H1 (cell line): Measurements from ENCODE around the gene NIFK. TPM values are rescaled to one million over a fixed set of nuclear protein-coding genes. Genes with fewer than 3 reads are reported as not detected.

Source experiments
- CTCF ChIA-PET: fragments of 300-600 bp; sonication (Branson Sonifier 250); formaldehyde crosslinking; loops from one replicate; lab custom pipeline; 2021; ENCODE audit not compliant: partially characterized antibody; lab: Charles Lee
- POLR2A ChIA-PET: fragments of 300-600 bp; sonication (Branson Sonifier 250); formaldehyde crosslinking; loops from one replicate; lab custom pipeline; 2021; ENCODE audit warnings: inconsistent platforms; ENCODE audit not compliant: partially characterized antibody; lab: Charles Lee
- DNase-seq, 2 experiments: peaks; one replicate each; pipeline versions ENCODE4 v3.0.0 to v3.0.0-alpha.2; 2010 to 2022; ENCODE audit warnings: low spot score in 2 of 2, low read depth in 1 of 2, mixed read lengths in 1 of 2
- FAIRE-seq: peaks from 2 replicates; lab custom pipeline; 2011; peaks lifted over from hg19 to GRCh38; lab: Jason Lieb, UNC
- H2AFZ ChIP-seq: 2 replicates; pipeline ENCODE4 v1.8.1; 2012; ENCODE audit warnings: low read length, inconsistent platforms
- H2AK5ac ChIP-seq: 2 replicates; pipeline ENCODE4 v1.6.1; 2013; ENCODE audit warnings: low read depth, low read length
- H2BK120ac ChIP-seq: replicated peaks from 2 replicates; pipeline ENCODE3; 2013; ENCODE audit warnings: low read depth, low read length, inconsistent platforms
- H2BK12ac ChIP-seq: 2 replicates; pipeline ENCODE4 v1.6.1; 2013; ENCODE audit warnings: low read depth, low read length
- H2BK15ac ChIP-seq: 2 replicates; pipeline ENCODE4 v1.6.1; 2013; ENCODE audit warnings: low read length
- H2BK20ac ChIP-seq: 2 replicates; pipeline ENCODE4 v1.6.1; 2013; ENCODE audit warnings: low read length
- H2BK5ac ChIP-seq: 2 replicates; pipeline ENCODE4 v1.6.1; 2013; ENCODE audit warnings: low read depth, low read length
- H3K14ac ChIP-seq: 2 replicates; pipeline ENCODE4 v1.6.1; 2013; ENCODE audit warnings: inconsistent platforms; ENCODE audit not compliant: insufficient read length
- H3K18ac ChIP-seq: 2 replicates; pipeline ENCODE4 v1.6.1; 2013; ENCODE audit warnings: low read length; ENCODE audit errors: extremely low read depth
- H3K23ac ChIP-seq: 2 replicates; pipeline ENCODE4 v1.6.1; 2013; ENCODE audit warnings: inconsistent platforms; ENCODE audit not compliant: insufficient read length
- H3K23me2 ChIP-seq: 2 replicates; pipeline ENCODE4 v1.6.1; 2013; ENCODE audit warnings: low read depth, low read length
- H3K27ac ChIP-seq: 2 replicates; pipeline ENCODE4 v1.6.1; 2011; ENCODE audit warnings: low read depth, low read length, inconsistent platforms
- H3K27me3 ChIP-seq, 4 experiments: replicated peaks in 1 of 4; 1 replicate in 1 of 4; 2 replicates in 3 of 4; pipeline versions ENCODE4 v1.6.1 to v1.8.1; 2011 to 2013; ENCODE audit warnings: low read length in 3 of 4, mild to moderate bottlenecking in 3 of 4, inconsistent platforms in 2 of 4, mixed read lengths in 2 of 4, moderate library complexity in 1 of 4; ENCODE audit not compliant: control insufficient read depth in 3 of 4, insufficient read depth in 3 of 4; ENCODE audit errors: extremely low read depth in 1 of 4
- H3K36me3 ChIP-seq, 4 experiments: 2 replicates each; pipeline versions ENCODE4 v1.6.1 to v1.8.1; 2011 to 2013; ENCODE audit warnings: mild to moderate bottlenecking in 4 of 4, low read length in 3 of 4, moderate library complexity in 2 of 4, control low read depth in 1 of 4, inconsistent platforms in 1 of 4; ENCODE audit not compliant: insufficient read depth in 4 of 4, control insufficient read depth in 2 of 4
- H3K4ac ChIP-seq: replicated peaks from 2 replicates; pipeline ENCODE3; 2013; ENCODE audit warnings: low read length, low read depth, mixed read lengths, inconsistent platforms; ENCODE audit not compliant: insufficient read length
- H3K4me1 ChIP-seq, 4 experiments: replicated peaks in 1 of 4; 1 replicate in 1 of 4; 2 replicates in 3 of 4; pipeline versions ENCODE4 v1.6.1 to v1.8.1; 2011 to 2013; ENCODE audit warnings: low read length in 3 of 4, inconsistent platforms in 2 of 4, mixed read lengths in 1 of 4; ENCODE audit not compliant: insufficient read depth in 4 of 4, control insufficient read depth in 3 of 4
- H3K4me2 ChIP-seq, 2 experiments: 2 replicates each; pipeline versions ENCODE4 v1.6.1 to v1.8.1; 2011 to 2013; ENCODE audit warnings: low read depth in 2 of 2, low read length in 2 of 2, control low read depth in 1 of 2, inconsistent platforms in 1 of 2, mild to moderate bottlenecking in 1 of 2; ENCODE audit not compliant: insufficient read depth in 1 of 2
- H3K4me3 ChIP-seq, 4 experiments: fragments of 200-600, 300-600 bp in 1 of 4; sonication (generic), shearing (Covaris generic), sonication (Bioruptor Twin) in 1 of 4; 2 replicates each; pipeline versions ENCODE4 v1.5.1 to v1.8.1; 2011 to 2016; ENCODE audit warnings: low read length in 4 of 4, low read depth in 3 of 4, control low read depth in 2 of 4, inconsistent platforms in 2 of 4, mild to moderate bottlenecking in 2 of 4, mixed read lengths in 1 of 4, moderate library complexity in 1 of 4; ENCODE audit not compliant: insufficient read depth in 2 of 4; ENCODE audit errors: extremely low read depth in 1 of 4
- H3K56ac ChIP-seq: replicated peaks from 2 replicates; pipeline ENCODE3; 2013; ENCODE audit warnings: low read depth, mild to moderate bottlenecking, mixed read lengths, low read length, inconsistent platforms; ENCODE audit not compliant: insufficient read length
- H3K79me1 ChIP-seq: 2 replicates; pipeline ENCODE4 v1.6.1; 2013; ENCODE audit warnings: low read depth, low read length, control low read depth
- H3K79me2 ChIP-seq, 2 experiments: 2 replicates each; pipeline versions ENCODE4 v1.6.1 to v1.8.1; 2012 to 2013; ENCODE audit warnings: low read length in 2 of 2, mild to moderate bottlenecking in 2 of 2, inconsistent platforms in 1 of 2; ENCODE audit not compliant: insufficient read depth in 2 of 2, control insufficient read depth in 1 of 2
- H3K9ac ChIP-seq, 4 experiments: replicated peaks in 1 of 4; 1 replicate in 1 of 4; 2 replicates in 3 of 4; pipeline versions ENCODE4 v1.6.1 to v1.8.1; 2011 to 2013; ENCODE audit warnings: low read depth in 3 of 4, low read length in 3 of 4, control low read depth in 2 of 4, mild to moderate bottlenecking in 2 of 4, moderate library complexity in 2 of 4, inconsistent platforms in 1 of 4; ENCODE audit errors: extremely low read depth in 1 of 4
- H3K9me3 ChIP-seq, 2 experiments: 2 replicates each; pipeline versions ENCODE4 v1.6.1 to v1.8.1; 2012 to 2013; ENCODE audit warnings: mild to moderate bottlenecking in 2 of 2, moderate library complexity in 2 of 2, control low read depth in 1 of 2, inconsistent platforms in 1 of 2, low read depth in 1 of 2, low read length in 1 of 2, mixed read lengths in 1 of 2; ENCODE audit not compliant: insufficient read depth in 2 of 2
- H4K20me1 ChIP-seq, 2 experiments: replicated peaks in 1 of 2; 2 replicates each; pipeline versions ENCODE3 to v1.8.1; 2011 to 2013; ENCODE audit warnings: inconsistent platforms in 2 of 2, low read length in 2 of 2, mild to moderate bottlenecking in 1 of 2; ENCODE audit not compliant: insufficient read depth in 2 of 2, control insufficient read depth in 1 of 2
- H4K5ac ChIP-seq: 2 replicates; pipeline ENCODE4 v1.6.1; 2013; ENCODE audit warnings: low read length, low read depth, mixed read lengths, inconsistent platforms; ENCODE audit not compliant: insufficient read length
- H4K8ac ChIP-seq: 2 replicates; pipeline ENCODE4 v1.8.0; 2013; ENCODE audit warnings: mild to moderate bottlenecking, moderate library complexity, low read length, inconsistent platforms; ENCODE audit not compliant: insufficient read depth; ENCODE audit errors: extremely low read depth
- H4K91ac ChIP-seq: replicated peaks from 2 replicates; pipeline ENCODE3; 2013; ENCODE audit warnings: low read length, mixed read lengths, inconsistent platforms; ENCODE audit not compliant: insufficient read length
- CBX5 ChIP-seq: fragments of 300-800, 300-1000 bp; sonication (generic); IDR thresholded peaks from 2 replicates; pipeline ENCODE4 v1.7.1; 2016; ENCODE audit warnings: antibody characterized with exemption, low read length, low read depth
- FOSL1 ChIP-seq: IDR thresholded peaks from 2 replicates; pipeline ENCODE4 v1.6.1; 2011; ENCODE audit warnings: mild to moderate bottlenecking, low read depth, low read length, moderate library complexity; ENCODE audit not compliant: insufficient read depth
- MAFK ChIP-seq: IDR thresholded peaks from 2 replicates; pipeline ENCODE4 v1.6.1; 2012; ENCODE audit warnings: low read depth, mild to moderate bottlenecking, improper control_type of control experiment, low read length
- RXRA ChIP-seq: IDR thresholded peaks from 2 replicates; pipeline ENCODE4 v1.6.1; 2011; ENCODE audit warnings: low read depth, mild to moderate bottlenecking, low read length, moderate library complexity; ENCODE audit not compliant: insufficient read depth
- SIN3A ChIP-seq, 2 experiments: IDR thresholded peaks in 1 of 2; conservative IDR thresholded peaks in 1 of 2; 2 replicates each; pipeline ENCODE4 v1.6.1; 2011 to 2012; ENCODE audit warnings: low read length in 2 of 2, improper control_type of control experiment in 1 of 2, low read depth in 1 of 2, mild to moderate bottlenecking in 1 of 2
- SIX5 ChIP-seq: IDR thresholded peaks from 2 replicates; pipeline ENCODE4 v1.6.1; 2011; ENCODE audit warnings: mild to moderate bottlenecking, low read depth, low read length
- WGBS, 2 experiments: shearing (Covaris generic) in 1 of 2; methylation state at CpG; one replicate each; pipeline versions ENCODE4 v1.1.6 to v1.1.7; 2013 to 2015; ENCODE audit warnings: low lambda C conversion rate in 2 of 2, mixed read lengths in 2 of 2, inconsistent platforms in 1 of 2, low coverage in 1 of 2, missing lambda C conversion rate in 1 of 2; ENCODE audit not compliant: insufficient replicate concordance in 2 of 2, insufficient coverage in 1 of 2, insufficient read length in 1 of 2; ENCODE audit errors: extremely low coverage in 1 of 2, missing lambda C conversion rate in 1 of 2; 5-methylcytosine and 5-hydroxymethylcytosine counted together
- polyA plus RNA-seq, 7 experiments: library from polyadenylated mRNA; depleted of rRNA in 3 of 7; stranded (reverse) in 5 of 7; unstranded in 2 of 7; fragments of >200 nt in 5 of 7; fragments of 200-250 nt in 2 of 7; gene quantifications; 1 replicate in 5 of 7; 2 replicates in 1 of 7; 4 replicates in 1 of 7; pipeline versions ENCODE4 v1.2.1 to v1.2.3, GENCODE V29; 2011 to 2013; ENCODE audit warnings: missing spikeins in 2 of 7, mixed read lengths in 2 of 7
- total RNA-seq: library from RNA; stranded (reverse); fragmentation: NEBNext Ultra II Directional; extraction: Animal tissue kit (Norgen Biotek cat#: 25700); gene quantifications from 2 replicates; pipeline ENCODE4 v1.2.1, GENCODE V29; 2021
- TF ChIP-seq, protein P1 (sequence below): IDR thresholded peaks from 2 replicates; pipeline ENCODE4 v1.6.1; 2012; ENCODE audit warnings: low read length, inconsistent platforms
- TF ChIP-seq, protein P2 (sequence below), 3 experiments: IDR thresholded peaks; 1 replicate in 2 of 3; 2 replicates in 1 of 3; pipeline versions ENCODE4 v1.5.1 to v1.6.1; 2011; ENCODE audit warnings: low read length in 3 of 3, mild to moderate bottlenecking in 3 of 3, inconsistent platforms in 2 of 3, low read depth in 1 of 3, moderate library complexity in 1 of 3; ENCODE audit not compliant: insufficient read depth in 1 of 3; ENCODE audit errors: control extremely low read depth in 1 of 3

NIFK gene
- total and polyA plus RNA-seq, 2 of the 8 experiments (the other 6 are each of a cell fraction or from before 2014, with no cell fraction given): 24.4 to 117 TPM

DNA sequence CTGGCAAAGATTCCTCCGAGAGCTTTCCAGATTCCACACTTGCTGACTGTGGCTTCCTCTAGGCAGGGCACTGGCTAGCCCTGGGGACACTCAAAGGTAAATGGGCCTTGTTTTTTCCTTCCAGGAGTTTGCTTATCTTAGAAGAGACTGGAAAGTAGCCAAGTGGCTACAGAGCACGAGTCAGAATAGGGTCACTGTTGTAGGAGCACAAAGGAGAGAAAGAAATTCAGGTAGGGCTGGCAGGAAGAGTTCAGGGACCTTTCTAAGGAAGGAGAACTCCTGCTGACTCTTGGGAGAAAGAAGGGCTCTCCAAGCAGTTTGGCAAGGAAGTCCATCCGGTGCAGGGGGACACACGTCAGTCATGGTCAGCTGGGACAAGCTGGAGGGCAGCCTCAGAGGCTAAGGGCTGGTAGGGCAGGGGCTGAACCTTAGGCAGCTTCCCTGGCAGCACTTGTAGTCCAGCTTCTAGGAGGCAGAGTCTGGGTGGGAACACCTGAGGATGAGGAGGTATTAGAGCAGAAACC is 39.5 kb downstream of the NIFK start:
- Histone ChIP-seq H4K5ac (no peak overlapping the region), H2BK20ac (no peak overlapping the region), H3K4me2 (no peak overlapping the region), H2BK5ac (no peak overlapping the region), H3K79me1 (no peaks in the 10 kb centered on the region), H3K14ac (no peak overlapping the region), H3K23ac (no peak overlapping the region), H3K27me3 (no peaks in the 10 kb centered on the region), H3K4me1 (peaks cover 0 to 10% (median 6%) of the 10 kb centered on the region in 4 experiments; a peak in 3 of 7 replicates), H4K8ac (no peak overlapping the region), H2BK12ac (0 out of 2 replicates have a peak overlapping the region, but pooled peaks have one; percentile 55), H3K36me3 (no peaks in the 10 kb centered on the region), H3K79me2 (no peaks in the 10 kb centered on the region), H3K18ac (no peak overlapping the region), H3K4ac (peak overlapping the region; percentile 14), H2AFZ (no peak overlapping the region), H2BK120ac (no peak overlapping the region), H3K27ac (no peak overlapping the region), H3K23me2 (no peaks in the 10 kb centered on the region), H3K4me3 (no peak overlapping the region), H4K91ac (peak overlapping the region; percentile 74), H4K20me1 (no peaks in the 10 kb centered on the region), H3K56ac (no peak overlapping the region), H3K9ac (no peak overlapping the region), H2BK15ac (no peak overlapping the region), H2AK5ac (no peak overlapping the region), H3K9me3 (no peaks in the 10 kb centered on the region)
- no peak for FAIRE-seq
- no peak for DNase-seq
- CTCF ChIA-PET: interaction anchor here (0.8 to 2.6 kb wide), 5 partner anchors 8 to 40 kb away, joined by 3 to 10 read pairs (median 4); no protein-coding TSS in a partner anchor
- WGBS, 2 experiments: 88% methylated on average over 4 of the region's 4 CpGs; no CpG with 5 or more reads in 1 of the 2 experiments
- POLR2A ChIA-PET: interaction anchor here (2.4 to 5.3 kb wide), 2 partner anchors 14 to 167 kb away, joined by 20 to 24 read pairs; partner anchors contain the start of gene RNU4ATAC
- TF ChIP-seq SIX5 (no peak), RXRA (no peak), CBX5 (no peak), MAFK (no peak), SIN3A (conservative IDR thresholded peaks at IDR 0.05 in 1 of 2, IDR thresholded peaks at IDR 0.05 in 1 of 2; ENCODE audit: low read depth in 1 of 2, low read length in 2 of 2) (no peak), FOSL1 (no peak)
- TF ChIP-seq, protein P1, sequence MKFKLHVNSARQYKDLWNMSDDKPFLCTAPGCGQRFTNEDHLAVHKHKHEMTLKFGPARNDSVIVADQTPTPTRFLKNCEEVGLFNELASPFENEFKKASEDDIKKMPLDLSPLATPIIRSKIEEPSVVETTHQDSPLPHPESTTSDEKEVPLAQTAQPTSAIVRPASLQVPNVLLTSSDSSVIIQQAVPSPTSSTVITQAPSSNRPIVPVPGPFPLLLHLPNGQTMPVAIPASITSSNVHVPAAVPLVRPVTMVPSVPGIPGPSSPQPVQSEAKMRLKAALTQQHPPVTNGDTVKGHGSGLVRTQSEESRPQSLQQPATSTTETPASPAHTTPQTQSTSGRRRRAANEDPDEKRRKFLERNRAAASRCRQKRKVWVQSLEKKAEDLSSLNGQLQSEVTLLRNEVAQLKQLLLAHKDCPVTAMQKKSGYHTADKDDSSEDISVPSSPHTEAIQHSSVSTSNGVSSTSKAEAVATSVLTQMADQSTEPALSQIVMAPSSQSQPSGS: no peak
- TF ChIP-seq, protein P2, sequence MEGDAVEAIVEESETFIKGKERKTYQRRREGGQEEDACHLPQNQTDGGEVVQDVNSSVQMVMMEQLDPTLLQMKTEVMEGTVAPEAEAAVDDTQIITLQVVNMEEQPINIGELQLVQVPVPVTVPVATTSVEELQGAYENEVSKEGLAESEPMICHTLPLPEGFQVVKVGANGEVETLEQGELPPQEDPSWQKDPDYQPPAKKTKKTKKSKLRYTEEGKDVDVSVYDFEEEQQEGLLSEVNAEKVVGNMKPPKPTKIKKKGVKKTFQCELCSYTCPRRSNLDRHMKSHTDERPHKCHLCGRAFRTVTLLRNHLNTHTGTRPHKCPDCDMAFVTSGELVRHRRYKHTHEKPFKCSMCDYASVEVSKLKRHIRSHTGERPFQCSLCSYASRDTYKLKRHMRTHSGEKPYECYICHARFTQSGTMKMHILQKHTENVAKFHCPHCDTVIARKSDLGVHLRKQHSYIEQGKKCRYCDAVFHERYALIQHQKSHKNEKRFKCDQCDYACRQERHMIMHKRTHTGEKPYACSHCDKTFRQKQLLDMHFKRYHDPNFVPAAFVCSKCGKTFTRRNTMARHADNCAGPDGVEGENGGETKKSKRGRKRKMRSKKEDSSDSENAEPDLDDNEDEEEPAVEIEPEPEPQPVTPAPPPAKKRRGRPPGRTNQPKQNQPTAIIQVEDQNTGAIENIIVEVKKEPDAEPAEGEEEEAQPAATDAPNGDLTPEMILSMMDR (IDR thresholded peaks at IDR 0.05; ENCODE audit: control extremely low read depth in 1 of 3, insufficient read depth in 1 of 3, low read depth in 1 of 3, low read length in 3 of 3): no peak
